H9 (cell line): ENCODE measurements around the gene OVAAL. TPM values are rescaled to one million over a fixed set of nuclear protein-coding genes. Genes with fewer than 3 reads are reported as not detected.

Experiments used
- DNase-seq: peaks from one replicate; pipeline ENCODE4 v3.0.0-alpha.2; 2017
- H2AFZ ChIP-seq: one replicate; pipeline ENCODE4 v1.6.1; 2013; ENCODE audit warnings: mild to moderate bottlenecking, low read length, control low read depth, moderate library complexity
- H2AK5ac ChIP-seq: 2 replicates; pipeline ENCODE4 v1.6.1; 2013; ENCODE audit warnings: low read length, control low read depth, mixed read lengths; ENCODE audit not compliant: insufficient read length
- H2BK120ac ChIP-seq: one replicate; pipeline ENCODE4 v1.6.1; 2013; ENCODE audit warnings: low read depth, mild to moderate bottlenecking, low read length, control low read depth, inconsistent platforms; ENCODE audit not compliant: poor library complexity, severe bottlenecking
- H2BK12ac ChIP-seq: 2 replicates; pipeline ENCODE4 v1.6.1; 2013; ENCODE audit warnings: low read length, control low read depth, mixed read lengths, low read depth; ENCODE audit not compliant: insufficient read length
- H2BK15ac ChIP-seq: 2 replicates; pipeline ENCODE4 v1.6.1; 2013; ENCODE audit warnings: low read depth, low read length, control low read depth
- H2BK20ac ChIP-seq: one replicate; pipeline ENCODE4 v1.6.1; 2013; ENCODE audit warnings: low read depth, mild to moderate bottlenecking, low read length, control low read depth, inconsistent platforms; ENCODE audit not compliant: poor library complexity, severe bottlenecking
- H2BK5ac ChIP-seq: 2 replicates; pipeline ENCODE4 v1.6.1; 2013; ENCODE audit warnings: low read length, control low read depth, mixed read lengths; ENCODE audit not compliant: insufficient read length
- H3K14ac ChIP-seq: 2 replicates; pipeline ENCODE4 v1.6.1; 2013; ENCODE audit warnings: low read length, control low read depth; ENCODE audit not compliant: insufficient read depth
- H3K18ac ChIP-seq: 2 replicates; pipeline ENCODE4 v1.6.1; 2013; ENCODE audit warnings: low read depth, mild to moderate bottlenecking, mixed read lengths, low read length, control low read depth; ENCODE audit not compliant: insufficient read length
- H3K23ac ChIP-seq: 2 replicates; pipeline ENCODE4 v1.6.1; 2013; ENCODE audit warnings: low read length, control low read depth, mixed read lengths, low read depth; ENCODE audit not compliant: insufficient read length
- H3K23me2 ChIP-seq: 2 replicates; pipeline ENCODE4 v1.6.1; 2013; ENCODE audit warnings: low read depth, mild to moderate bottlenecking, mixed read lengths, low read length, control low read depth; ENCODE audit not compliant: insufficient read length, poor library complexity, severe bottlenecking
- H3K27ac ChIP-seq: 2 replicates; pipeline ENCODE4 v1.5.1; 2013; ENCODE audit warnings: low read length, control low read depth, mixed read lengths, low read depth; ENCODE audit not compliant: insufficient read length
- H3K27me3 ChIP-seq: 2 replicates; pipeline ENCODE4 v1.6.1; 2013; ENCODE audit warnings: low read length, control low read depth, inconsistent platforms; ENCODE audit not compliant: insufficient read depth
- H3K4ac ChIP-seq: 2 replicates; pipeline ENCODE4 v1.6.1; 2013; ENCODE audit warnings: low read depth, mild to moderate bottlenecking, control low read depth, inconsistent platforms, low read length, moderate library complexity
- H3K4me1 ChIP-seq: 2 replicates; pipeline ENCODE4 v1.6.1; 2013; ENCODE audit warnings: low read length, control low read depth, inconsistent platforms; ENCODE audit not compliant: insufficient read depth
- H3K4me2 ChIP-seq: 2 replicates; pipeline ENCODE4 v1.6.1; 2013; ENCODE audit warnings: low read length, control low read depth, mixed read lengths; ENCODE audit not compliant: insufficient read length, insufficient read depth
- H3K56ac ChIP-seq: 2 replicates; pipeline ENCODE4 v1.6.1; 2013; ENCODE audit warnings: low read depth, mild to moderate bottlenecking, mixed read lengths, low read length, control low read depth; ENCODE audit not compliant: insufficient read length
- H3K79me1 ChIP-seq: 2 replicates; pipeline ENCODE4 v1.6.1; 2013; ENCODE audit warnings: low read depth, mild to moderate bottlenecking, moderate library complexity, low read length, control low read depth, inconsistent platforms; ENCODE audit not compliant: insufficient read depth, poor library complexity, severe bottlenecking
- H3K79me2 ChIP-seq: 2 replicates; pipeline ENCODE4 v1.6.1; 2013; ENCODE audit warnings: low read length, control low read depth, inconsistent platforms; ENCODE audit not compliant: insufficient read depth
- H3K9ac ChIP-seq: 2 replicates; pipeline ENCODE4 v1.6.1; 2013; ENCODE audit warnings: low read length, control low read depth, mixed read lengths; ENCODE audit not compliant: insufficient read length; ENCODE audit errors: extremely low read depth
- H3K9me3 ChIP-seq: one replicate; pipeline ENCODE4 v1.6.1; 2013; ENCODE audit warnings: low read depth, low read length, inconsistent platforms; ENCODE audit not compliant: control insufficient read depth
- H3T11ph ChIP-seq: one replicate; pipeline ENCODE4 v1.6.1; 2013; ENCODE audit warnings: mild to moderate bottlenecking, low read length, control low read depth, inconsistent platforms
- H4K20me1 ChIP-seq: one replicate; pipeline ENCODE4 v1.6.1; 2013; ENCODE audit not compliant: control insufficient read depth, insufficient read length, insufficient read depth
- H4K5ac ChIP-seq: 2 replicates; pipeline ENCODE4 v1.6.1; 2013; ENCODE audit warnings: low read depth, mild to moderate bottlenecking, mixed read lengths, low read length, control low read depth; ENCODE audit not compliant: insufficient read length
- H4K8ac ChIP-seq: replicated peaks from 2 replicates; pipeline ENCODE4 v1.6.1; 2013; ENCODE audit warnings: low read length, control low read depth, mixed read lengths, low read depth; ENCODE audit not compliant: insufficient read length
- H4K91ac ChIP-seq: 2 replicates; pipeline ENCODE4 v1.6.1; 2013; ENCODE audit warnings: low read depth, mild to moderate bottlenecking, moderate library complexity, mixed read lengths, low read length, control low read depth; ENCODE audit not compliant: insufficient read length
- H3K27ac Mint-ChIP-seq, 3 experiments: 2 replicates in 2 of 3; 3 replicates in 1 of 3; pipeline ENCODE4 v1.8.0; 2020 to 2021; ENCODE audit warnings: mixed read lengths in 3 of 3, mild to moderate bottlenecking in 1 of 3, moderate library complexity in 1 of 3
- H3K27me3 Mint-ChIP-seq: 2 replicates; pipeline ENCODE4 v1.8.0; 2021; ENCODE audit warnings: low read depth, mild to moderate bottlenecking, moderate library complexity, mixed read lengths
- H3K36me3 Mint-ChIP-seq, 3 experiments: 2 replicates in 2 of 3; 3 replicates in 1 of 3; pipeline ENCODE4 v1.8.0; 2020 to 2021; ENCODE audit warnings: low read depth in 3 of 3, mixed read lengths in 3 of 3; ENCODE audit not compliant: insufficient read depth in 1 of 3
- H3K4me1 Mint-ChIP-seq, 2 experiments: 2 replicates each; pipeline ENCODE4 v1.8.0; 2020; ENCODE audit warnings: mixed read lengths in 2 of 2
- H3K4me3 Mint-ChIP-seq, 2 experiments: 2 replicates in 1 of 2; 3 replicates in 1 of 2; pipeline ENCODE4 v1.8.0; 2020 to 2021; ENCODE audit warnings: mild to moderate bottlenecking in 2 of 2, mixed read lengths in 2 of 2, moderate library complexity in 1 of 2
- H3K9me3 Mint-ChIP-seq, 2 experiments: 2 replicates in 1 of 2; 3 replicates in 1 of 2; pipeline ENCODE4 v1.8.0; 2020; ENCODE audit warnings: mild to moderate bottlenecking in 2 of 2, mixed read lengths in 2 of 2, moderate library complexity in 1 of 2
- WGBS: extraction: QIAGEN DNeasy Blood & Tissue Kit; methylation state at CpG from one replicate; pipeline ENCODE4 v1.1.7; 2013; ENCODE audit warnings: missing lambda C conversion rate, low lambda C conversion rate, mixed read lengths; ENCODE audit not compliant: insufficient read length; ENCODE audit errors: extremely low coverage; 5-methylcytosine and 5-hydroxymethylcytosine counted together
- total RNA-seq: library from RNA; stranded (reverse); gene quantifications from 2 replicates; pipeline ENCODE4 v1.2.1, GENCODE V29; 2021
- TF ChIP-seq, protein P1 (sequence below): fragments of 200-600 bp; sonication (generic); conservative IDR thresholded peaks from 3 replicates; pipeline ENCODE4 v1.8.0; 2021; ENCODE audit warnings: antibody characterized with exemption, mild to moderate bottlenecking

The OVAAL gene
- total RNA-seq, 1 experiment from 2014 or later, result not detected

DNA sequence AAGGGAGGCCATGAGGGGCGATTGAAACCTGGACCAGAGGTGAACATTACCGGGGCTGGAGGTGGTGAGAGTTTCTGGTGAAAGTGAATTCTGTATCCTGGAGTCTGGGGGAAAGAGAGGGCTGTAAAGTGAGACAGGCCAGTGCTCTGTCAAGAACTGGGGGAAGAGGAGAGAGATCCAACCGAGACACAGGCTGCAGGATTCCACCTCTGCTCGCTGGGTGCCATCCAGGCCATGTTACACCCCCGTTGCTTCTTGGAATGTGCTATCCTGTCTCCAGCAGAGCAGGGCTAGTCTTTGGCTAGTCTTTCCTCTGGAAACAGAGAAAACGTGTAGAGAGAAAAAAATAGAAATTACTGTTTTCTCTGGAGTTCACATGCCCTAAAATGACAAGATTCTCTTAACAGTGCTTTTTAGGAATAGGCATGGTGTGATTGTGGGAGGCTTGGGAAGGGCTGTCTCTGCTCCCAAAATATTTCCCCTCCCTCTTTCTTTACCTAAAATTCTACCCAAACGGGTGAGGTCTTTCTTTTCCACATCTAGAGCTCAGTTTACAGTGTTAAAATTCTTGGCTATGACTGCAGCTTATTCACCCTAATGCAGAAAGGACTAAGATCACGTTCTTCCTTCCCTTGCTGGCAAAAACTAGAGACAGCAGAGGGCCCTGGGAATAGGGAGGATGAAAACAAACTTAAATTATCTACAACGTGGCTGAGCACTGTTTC is 16.5 kb upstream of the OVAAL start:
- Histone ChIP-seq H2AK5ac (no peak overlapping the region), H3K79me2 (no peaks in the 10 kb centered on the region), H3K4me2 (no peak overlapping the region), H3K4me1 (peaks cover 4% of the 10 kb centered on the region; the same call in 1 of the 2 replicates), H3K4ac (no peak overlapping the region), H2BK15ac (no peak overlapping the region), H3K27me3 (no peaks in the 10 kb centered on the region), H2AFZ (peak overlapping the region; percentile 89), H4K20me1 (no peaks in the 10 kb centered on the region), H3K9me3 (no peaks in the 10 kb centered on the region), H3K23ac (no peak overlapping the region), H3K23me2 (no peaks in the 10 kb centered on the region), H3K14ac (no peak overlapping the region), H3K9ac (no peak overlapping the region), H4K91ac (no peak overlapping the region), H2BK20ac (no peak overlapping the region), H3T11ph (no peak overlapping the region), H3K56ac (no peak overlapping the region), H4K8ac (no peak overlapping the region), H3K27ac (no peak overlapping the region), H2BK120ac (no peak overlapping the region), H4K5ac (no peak overlapping the region), H3K79me1 (no peaks in the 10 kb centered on the region), H2BK12ac (no peak overlapping the region), H3K18ac (no peak overlapping the region), H2BK5ac (no peak overlapping the region)
- Mint-ChIP-seq H3K4me1 (peaks cover 13% of the 10 kb centered on the region in 2 experiments), H3K27ac (peak overlapping the region in 2 of 3 experiments; percentile 72 to 76; a peak in 2 of 7 replicates), H3K36me3 (no peaks in the 10 kb centered on the region), H3K4me3 (no peak overlapping the region), H3K9me3 (no peaks in the 10 kb centered on the region), H3K27me3 (no peaks in the 10 kb centered on the region; the same call in 1 of the 2 replicates)
- WGBS, result no CpG with 5 or more reads among the region's 9 CpGs
- DNase-seq, result no peak
- TF ChIP-seq, protein P1, sequence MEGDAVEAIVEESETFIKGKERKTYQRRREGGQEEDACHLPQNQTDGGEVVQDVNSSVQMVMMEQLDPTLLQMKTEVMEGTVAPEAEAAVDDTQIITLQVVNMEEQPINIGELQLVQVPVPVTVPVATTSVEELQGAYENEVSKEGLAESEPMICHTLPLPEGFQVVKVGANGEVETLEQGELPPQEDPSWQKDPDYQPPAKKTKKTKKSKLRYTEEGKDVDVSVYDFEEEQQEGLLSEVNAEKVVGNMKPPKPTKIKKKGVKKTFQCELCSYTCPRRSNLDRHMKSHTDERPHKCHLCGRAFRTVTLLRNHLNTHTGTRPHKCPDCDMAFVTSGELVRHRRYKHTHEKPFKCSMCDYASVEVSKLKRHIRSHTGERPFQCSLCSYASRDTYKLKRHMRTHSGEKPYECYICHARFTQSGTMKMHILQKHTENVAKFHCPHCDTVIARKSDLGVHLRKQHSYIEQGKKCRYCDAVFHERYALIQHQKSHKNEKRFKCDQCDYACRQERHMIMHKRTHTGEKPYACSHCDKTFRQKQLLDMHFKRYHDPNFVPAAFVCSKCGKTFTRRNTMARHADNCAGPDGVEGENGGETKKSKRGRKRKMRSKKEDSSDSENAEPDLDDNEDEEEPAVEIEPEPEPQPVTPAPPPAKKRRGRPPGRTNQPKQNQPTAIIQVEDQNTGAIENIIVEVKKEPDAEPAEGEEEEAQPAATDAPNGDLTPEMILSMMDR, result no peak
